ENCODE results near the gene TBC1D24.

Gene TBC1D24

GRCh38 chr16:2499454-2499853, 24.5 kb downstream of the TBC1D24 start:
- DNase-seq (ENCODE audit: low read depth in 2 of 2): no peak

- no peak for DNase-seq (ENCODE audit: low read depth in 2 of 2)
These were observed 25.0 kb downstream of the TBC1D24 start for GRCh38 chr16:2499890-2500429.

- DNase-seq (ENCODE audit: low read depth in 2 of 2): no peak
These were observed 25.5 kb downstream of the TBC1D24 start for GRCh38 chr16:2500430-2500917.

GRCh38 chr16:2500918-2501750, 26.2 kb downstream of the TBC1D24 start:
- peak; percentile 73 to 78 for DNase-seq (ENCODE audit: low read depth in 2 of 2)

GRCh38 chr16:2501946-2502895, 27.3 kb downstream of the TBC1D24 start:
- no peak for DNase-seq (ENCODE audit: low read depth in 2 of 2)

- DNase-seq (ENCODE audit: low read depth in 2 of 2): no peak
These were observed 30.8 kb downstream of the TBC1D24 start for GRCh38 chr16:2505695-2506094.

- no peak for DNase-seq (ENCODE audit: low read depth in 2 of 2)
These were observed 32.2 kb downstream of the TBC1D24 start for GRCh38 chr16:2507052-2507659.

GRCh38 chr16:2507665-2508064, 32.7 kb downstream of the TBC1D24 start:
- DNase-seq (ENCODE audit: low read depth in 2 of 2): no peak

- no peak for DNase-seq (ENCODE audit: low read depth in 2 of 2)
These were observed 33.9 kb downstream of the TBC1D24 start for GRCh38 chr16:2508722-2509400.

GRCh38 chr16:2511128-2511800, 36.3 kb downstream of the TBC1D24 start:
- DNase-seq (ENCODE audit: low read depth in 2 of 2): no peak

- no peak for DNase-seq (ENCODE audit: low read depth in 2 of 2)
These were observed 37.2 kb downstream of the TBC1D24 start for GRCh38 chr16:2511996-2512734.

GRCh38 chr16:2512735-2513404, 37.9 kb downstream of the TBC1D24 start:
- DNase-seq (ENCODE audit: low read depth in 2 of 2): no peak

GRCh38 chr16:2513405-2514332, 38.7 kb downstream of the TBC1D24 start, which contains the start of gene ATP6V0C:
Gene ATP6V0C, plus strand, starts transcription at chr16:2513952. Its CDS starts 152 bp downstream, at chr16:2514104.
- peak; percentile 88 to 90 for DNase-seq (ENCODE audit: low read depth in 2 of 2)

- DNase-seq (ENCODE audit: low read depth in 2 of 2): peak in 1 of 2 donors; percentile 28
These were observed 39.6 kb downstream of the TBC1D24 start for GRCh38 chr16:2514333-2515179.

- DNase-seq (ENCODE audit: low read depth in 2 of 2): no peak
These were observed 40.4 kb downstream of the TBC1D24 start for GRCh38 chr16:2515180-2515851.

Measured in stimulated activated CD4-positive, alpha-beta T cell treated with anti-CD3 and anti-CD28 coated beads, Interleukin-1b, Interleukin-23, amount 100 ng/mL, for 4 hours (primary cell).